Fibroblast of skin of abdomen (primary cell): ENCODE measurements around the gene RAC2.
"Not testable (repeated sequence)": the region's sequence is repeated elsewhere in the genome, so short reads cannot be mapped to it uniquely, and the experiment has no call there.

Experiments used
- DNase-seq: peaks from one replicate; pipeline ENCODE4 v3.0.0-alpha.2; 2013

Gene RAC2

GRCh38 chr22:37203354-37204044 lies 40.6 kb downstream of the RAC2 start:
- no peak for DNase-seq

DNA sequence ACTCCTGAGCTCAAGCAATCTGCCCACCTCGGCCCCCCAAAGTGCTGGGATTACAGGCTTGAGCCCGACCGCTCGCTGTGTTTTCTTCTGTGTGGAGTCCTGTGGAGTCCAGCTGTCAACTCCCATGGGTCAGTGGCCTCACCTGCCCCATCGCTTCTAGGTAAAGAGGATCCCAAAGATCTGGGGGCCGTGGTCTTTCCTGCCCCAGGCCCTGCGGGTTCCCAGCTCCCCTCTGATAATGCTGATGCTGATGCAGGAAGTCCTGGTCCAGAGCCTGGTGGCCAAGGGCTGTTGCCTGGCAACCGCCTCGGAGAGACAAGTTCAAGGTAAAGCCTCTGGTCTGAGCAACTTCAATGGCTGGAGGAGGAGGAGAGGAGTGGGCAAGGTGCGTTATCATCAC lies 41.4 kb downstream of the RAC2 start:
- DNase-seq, result no peak

DNA sequence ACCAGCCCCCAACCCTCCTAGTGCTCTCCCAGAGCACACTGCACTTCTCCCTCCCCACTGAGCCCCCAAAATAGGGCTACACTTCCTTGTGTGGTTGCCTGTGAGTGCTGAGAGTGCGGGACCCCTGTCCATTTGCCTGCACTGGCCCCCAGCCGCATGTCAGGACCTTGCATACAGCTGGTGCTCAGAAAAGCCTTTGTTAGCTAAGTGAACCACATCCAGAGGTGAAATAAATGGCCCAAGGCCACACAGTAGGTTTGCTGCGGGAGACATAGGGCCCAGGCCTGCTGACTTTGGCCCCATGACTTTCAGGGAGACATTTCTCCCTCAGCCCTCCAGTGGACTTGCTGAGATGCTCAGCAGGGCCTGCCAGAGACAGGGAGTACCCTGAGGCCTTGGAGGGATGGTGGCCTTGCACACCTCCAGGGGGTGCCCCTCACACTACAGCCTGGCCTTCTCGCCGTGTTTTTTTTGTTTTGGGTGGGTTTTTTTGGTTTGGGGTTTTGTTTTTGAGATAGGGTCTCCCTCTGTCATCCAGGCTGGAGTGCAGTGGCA lies 42.0 kb downstream of the RAC2 start:
- no peak for DNase-seq

DNA sequence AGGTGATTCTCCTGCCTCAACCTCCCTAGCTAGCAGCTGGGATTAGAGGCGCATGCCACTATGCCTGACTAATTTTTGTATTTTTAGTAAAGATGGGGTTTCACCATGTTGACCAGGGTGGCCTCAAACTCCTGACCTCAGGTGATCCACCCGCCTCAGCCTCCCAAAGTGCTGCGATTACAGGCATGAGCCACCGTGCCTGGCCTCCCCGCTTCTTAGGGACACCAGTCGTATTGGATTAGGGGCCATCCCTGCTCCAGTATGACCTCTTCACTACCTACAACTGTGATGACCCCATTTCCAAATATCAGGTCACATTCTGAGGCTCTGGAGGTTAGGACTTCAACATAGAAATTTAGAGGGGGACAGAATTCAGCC lies 42.6 kb downstream of the RAC2 start:
- DNase-seq, result not testable (repeated sequence)

GRCh38 chr22:37199760-37200108 lies 44.3 kb downstream of the RAC2 start:
- no peak for DNase-seq

- DNase-seq, result peak; percentile 96
These were observed 44.8 kb downstream of the RAC2 start for GRCh38 chr22:37199103-37199759.

DNA sequence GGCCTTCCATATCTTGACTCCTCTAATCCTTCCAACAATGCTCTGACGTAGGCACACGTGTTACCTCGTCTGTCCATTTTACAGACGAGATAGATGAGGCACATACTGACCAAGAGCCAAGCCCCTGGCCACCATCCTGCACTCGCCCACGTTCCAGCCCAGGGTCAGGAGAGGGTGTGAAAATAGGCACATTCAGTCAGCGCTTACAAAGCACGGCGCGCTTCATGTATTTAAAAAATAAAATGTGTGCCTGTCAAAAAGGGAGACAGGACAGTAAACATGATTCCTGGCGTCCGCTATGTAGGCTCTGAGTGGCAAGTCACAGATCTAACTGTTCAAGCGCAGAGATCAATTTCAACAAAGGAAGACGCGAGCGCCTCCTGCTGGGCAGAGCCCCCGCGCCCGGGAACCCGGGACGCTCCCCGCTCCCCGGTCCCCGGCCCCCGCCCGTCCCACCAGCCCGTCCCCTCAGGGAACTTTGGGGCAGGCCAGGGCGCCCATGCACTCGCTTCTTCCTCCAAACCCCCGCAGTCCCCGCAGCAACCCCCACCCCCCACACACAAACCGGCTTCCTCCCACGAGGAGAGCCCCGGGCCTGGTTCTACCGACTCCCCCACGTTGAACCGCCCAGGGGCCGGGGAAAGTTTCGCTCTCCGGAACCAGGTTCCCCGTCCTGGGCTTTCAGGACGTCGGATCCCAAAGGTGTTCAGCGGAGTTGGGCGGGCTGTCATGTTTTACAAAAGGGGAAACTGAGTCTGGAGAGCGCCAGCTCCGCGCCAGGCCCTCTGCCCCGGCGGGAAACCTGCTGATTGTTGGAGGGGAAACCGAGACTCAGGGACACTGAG lies 45.6 kb downstream of the RAC2 start:
- peak; percentile 70 for DNase-seq

- peak; percentile 26 for DNase-seq
These were observed 46.4 kb downstream of the RAC2 start for GRCh38 chr22:37197451-37198257.

- DNase-seq, result peak; percentile 71
These were observed 47.3 kb downstream of the RAC2 start for GRCh38 chr22:37196539-37197450.

GRCh38 chr22:37195921-37196320 lies 48.1 kb downstream of the RAC2 start:
- peak; percentile 26 for DNase-seq

DNA sequence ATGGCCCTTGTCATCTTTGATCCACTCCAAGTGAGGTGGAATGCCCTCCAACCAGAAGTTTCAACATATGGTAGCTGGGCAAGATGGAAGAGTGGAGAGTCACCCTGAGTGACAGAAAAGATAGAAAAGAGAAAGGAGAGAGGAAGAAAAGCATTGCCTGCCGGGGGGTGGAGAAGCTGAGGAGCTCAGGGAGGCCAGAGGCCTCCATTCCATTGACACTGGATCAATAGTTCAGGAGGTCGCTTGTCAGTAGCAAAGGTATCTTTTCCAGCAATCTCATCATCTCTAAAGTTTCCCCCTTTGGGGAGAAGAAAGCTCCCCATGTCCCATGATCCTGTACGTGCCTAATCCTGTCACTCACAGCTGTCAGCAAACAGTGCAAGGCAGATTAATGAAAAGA lies 49.3 kb downstream of the RAC2 start:
- DNase-seq, result no peak

- DNase-seq, result no peak
These were observed 50.4 kb downstream of the RAC2 start for GRCh38 chr22:37193629-37194191.

DNA sequence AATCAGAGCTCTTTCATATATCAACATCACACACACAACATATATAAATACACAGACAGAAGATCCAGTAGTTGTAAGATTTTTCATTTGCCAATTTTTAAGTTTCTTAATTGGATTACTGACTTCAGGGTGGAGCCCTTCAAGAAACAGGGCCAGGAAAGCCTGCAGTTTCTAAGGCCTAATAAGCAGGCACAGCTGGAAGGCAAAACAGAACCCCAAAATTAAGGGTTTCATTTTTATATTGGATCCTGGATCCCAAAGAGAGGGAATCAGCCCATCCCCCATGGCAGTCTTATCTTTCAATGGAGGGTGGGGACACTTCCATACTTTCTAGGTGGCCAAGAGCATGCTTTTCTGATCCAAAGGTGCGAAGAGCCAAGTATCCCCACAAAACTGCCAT lies 51.3 kb downstream of the RAC2 start:
- DNase-seq, result no peak

- no peak for DNase-seq
These were observed 51.9 kb downstream of the RAC2 start for GRCh38 chr22:37192204-37192603.

GRCh38 chr22:37190262-37190780 lies 53.7 kb downstream of the RAC2 start:
- DNase-seq, result no peak

DNA sequence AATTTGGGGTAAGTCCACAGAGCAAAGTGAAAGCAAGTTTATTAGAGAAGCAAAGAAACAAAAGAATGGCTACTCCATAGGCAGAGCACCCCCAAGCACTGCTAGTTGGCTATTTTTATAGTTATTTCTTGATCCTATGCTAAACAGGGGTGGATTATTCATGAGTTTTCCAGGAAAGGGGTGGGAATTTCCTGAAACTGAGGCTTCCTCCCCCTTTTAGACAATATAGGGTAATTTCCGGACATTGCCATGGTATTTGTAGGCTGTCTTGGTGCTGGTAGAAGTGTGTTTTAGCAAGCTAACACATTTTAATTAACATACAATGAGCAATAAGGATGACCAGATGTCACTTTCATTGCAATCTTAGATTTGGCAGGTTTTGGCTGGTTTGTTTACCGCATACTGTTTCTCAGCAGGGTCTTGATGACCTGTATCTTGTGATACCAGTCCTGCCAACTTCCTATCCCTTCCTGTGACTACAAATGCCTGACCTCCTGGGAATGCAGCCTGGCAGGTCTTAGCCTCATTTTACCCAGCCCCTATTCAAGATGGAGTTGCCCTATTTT lies 55.1 kb downstream of the RAC2 start:
- peak; percentile 55 for DNase-seq

DNA sequence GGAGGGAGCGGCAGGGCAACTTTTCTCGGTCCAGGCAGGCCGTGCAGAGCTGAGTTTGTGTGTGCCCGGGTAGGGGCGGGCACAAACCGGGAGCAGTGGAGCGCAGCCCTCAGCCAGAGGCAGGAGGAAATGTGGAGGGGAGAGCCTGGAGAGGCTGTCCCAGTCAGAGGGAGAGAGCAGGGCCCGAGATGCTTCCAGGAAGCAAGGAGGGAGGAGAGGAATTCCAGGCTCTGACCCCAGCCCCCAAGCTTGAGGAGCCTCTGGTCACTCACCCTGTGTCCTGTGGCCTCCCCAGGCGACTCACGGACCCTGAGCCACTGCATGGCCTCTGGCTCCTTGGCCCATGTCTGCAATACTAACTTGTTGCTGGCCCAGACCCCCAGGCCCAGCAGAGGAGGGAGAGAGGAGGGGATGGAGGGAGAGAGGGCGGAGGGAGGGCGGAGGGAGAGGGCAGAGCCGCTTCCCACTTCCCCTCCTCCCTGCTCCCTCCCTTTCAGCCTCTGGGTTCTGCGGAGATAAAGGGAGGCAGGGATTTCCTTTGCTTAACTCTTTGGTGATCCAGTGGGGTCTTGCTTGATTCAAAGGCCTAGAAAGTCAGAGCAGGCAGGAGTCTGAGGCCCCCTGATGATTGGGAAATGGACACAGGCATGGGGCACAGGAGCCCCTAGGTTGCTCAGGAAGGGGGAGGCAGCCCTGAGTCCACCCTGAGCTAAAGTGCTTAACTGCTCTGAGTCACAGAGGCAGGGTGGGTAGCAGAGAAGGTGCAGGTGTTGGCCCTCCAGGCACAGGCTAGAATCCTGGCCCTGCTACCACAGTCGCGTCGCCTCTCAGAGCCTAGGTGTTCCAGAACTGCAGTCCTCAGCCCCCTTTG lies 55.9 kb downstream of the RAC2 start, which contains the start of gene C1QTNF6:
C1QTNF6 (minus strand) TSS at position 357 of the 871 bp plus-strand sequence; CDS start at position 323, 34 bp downstream.
- peak; percentile 69 for DNase-seq

GRCh38 chr22:37187552-37187890 lies 56.5 kb downstream of the RAC2 start:
- peak; percentile 48 for DNase-seq

GRCh38 chr22:37186997-37187522 lies 57.0 kb downstream of the RAC2 start:
- no peak for DNase-seq
